Left renal cortex interstitium (tissue), 4 donors: ENCODE measurements around the gene DCLK1. TPM values are rescaled to one million over a fixed set of nuclear protein-coding genes. Genes with fewer than 3 reads are reported as not detected.

Experiments
- DNase-seq, 4 donors: peaks; one replicate each; pipeline ENCODE4 v3.0.0-alpha.2; 2013; ENCODE audit warnings: low read depth in 4 of 4, low spot score in 2 of 4, missing footprints in 1 of 4
- polyA plus RNA-seq, 4 donors: library from polyadenylated mRNA; unstranded; fragments of 120-200 nt; gene quantifications; one replicate each; pipeline ENCODE4 v1.2.1, GENCODE V29; 2013; ENCODE audit not compliant: insufficient read length in 4 of 4

The DCLK1 gene
- polyA plus RNA-seq, 4 donors: 4.9 to 7.1 (median 6.1) TPM

DNA sequence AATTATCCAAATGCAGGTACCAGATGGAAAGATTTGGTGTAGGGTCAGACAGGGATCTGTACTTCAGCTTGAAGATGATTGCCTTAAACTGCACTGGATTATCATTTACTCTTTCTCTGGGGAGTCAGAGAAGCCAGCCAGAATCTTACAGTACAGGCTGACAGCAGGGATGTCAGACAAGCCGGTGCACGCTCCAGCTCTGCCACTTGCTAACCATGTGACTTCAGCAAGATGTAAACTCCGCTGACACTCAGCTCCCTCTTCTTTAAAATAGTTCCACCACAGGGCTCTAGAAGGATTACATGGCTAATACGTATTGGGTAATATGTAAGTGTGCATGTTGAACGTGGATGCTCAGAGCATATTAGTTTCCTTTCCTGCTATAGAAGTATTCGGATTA, 403.3 kb downstream of the DCLK1 start:
- DNase-seq: no peak

GRCh38 chr13:35724446-35724845, 406.7 kb downstream of the DCLK1 start:
- no peak for DNase-seq

DNA sequence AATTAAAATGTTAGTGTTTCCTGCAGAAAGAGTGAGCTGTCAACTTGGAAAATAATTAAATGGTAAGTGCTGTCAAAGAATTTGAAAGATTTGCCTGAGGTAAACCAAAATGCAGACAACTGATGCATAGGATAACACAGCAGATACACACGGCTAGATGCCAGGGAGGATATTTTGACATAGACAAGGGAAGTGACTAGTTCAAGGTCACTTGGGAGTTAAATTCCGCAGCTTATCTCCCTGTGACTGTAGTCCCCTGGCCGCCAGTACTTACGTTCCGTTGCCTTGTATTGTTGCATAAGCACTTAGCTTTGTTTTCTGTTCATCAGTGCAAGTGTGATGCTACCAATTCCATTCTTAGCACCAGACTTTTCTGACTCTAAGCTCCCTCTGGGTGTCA, 407.4 kb downstream of the DCLK1 start:
- DNase-seq: no peak

GRCh38 chr13:35723053-35723461, 408.1 kb downstream of the DCLK1 start:
- DNase-seq: no peak

DNA sequence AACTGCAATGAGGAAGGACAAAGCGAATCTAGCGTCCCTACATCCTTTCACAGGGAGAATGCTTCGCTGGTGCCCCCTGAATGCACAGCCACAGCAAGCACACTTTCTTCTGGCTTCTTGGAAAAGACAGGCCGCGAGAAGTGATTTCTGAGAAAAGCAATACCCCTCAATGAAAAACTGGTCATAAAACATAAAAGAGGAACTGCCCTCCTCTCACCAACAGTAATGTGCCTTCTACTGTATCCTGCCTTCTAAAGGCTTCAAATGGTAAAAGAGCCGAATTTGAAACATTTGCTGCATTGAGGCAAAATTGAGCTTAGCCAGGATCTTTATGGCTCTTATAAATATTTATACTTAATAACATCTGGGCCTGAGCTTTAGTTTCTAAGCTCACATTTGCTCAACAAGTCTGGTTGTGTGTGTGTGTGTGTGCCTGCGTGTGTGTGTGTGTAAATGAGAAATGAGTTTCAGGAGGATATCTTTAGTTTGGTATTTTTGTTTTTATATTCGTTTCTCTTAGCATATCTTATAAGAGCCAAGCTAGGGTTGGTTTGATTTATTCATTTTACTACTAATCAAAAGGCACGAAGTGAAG, 408.6 kb downstream of the DCLK1 start:
- no peak for DNase-seq

GRCh38 chr13:35720690-35721554, 410.3 kb downstream of the DCLK1 start:
- DNase-seq: peak in 1 of 4 donors; percentile 43

DNA sequence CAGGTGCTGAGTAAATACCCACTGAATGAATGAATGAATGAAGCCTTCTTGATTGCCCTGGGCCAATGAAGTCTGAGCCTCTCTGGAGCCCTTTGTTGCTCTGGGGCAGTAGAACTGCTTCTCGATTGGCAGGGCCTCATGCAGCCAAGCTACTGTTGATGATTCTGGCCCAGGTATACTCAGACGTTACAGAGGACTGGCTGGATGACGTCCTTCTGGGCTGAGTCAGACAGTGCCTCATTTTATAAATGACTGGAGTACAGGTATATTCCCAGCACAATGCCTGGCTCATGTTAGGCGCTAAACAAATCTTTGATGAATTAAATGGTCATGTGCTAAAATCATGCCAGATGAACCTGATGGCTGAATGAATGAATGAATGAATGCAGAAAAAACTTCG, 410.9 kb downstream of the DCLK1 start:
- DNase-seq: no peak

Other genes with a start within 250 kb of the DCLK1 start
- gene SOHLH2, start 83.2 kb upstream of the DCLK1 start, polyA plus RNA-seq: 1 to 10 TPM; 1.1 to 3.6 (median 3.1) TPM
- 1 to 10 TPM; 3.6 to 6.1 (median 5.2) TPM for gene CCDC169, start 166.4 kb upstream of the DCLK1 start, polyA plus RNA-seq
- gene SPART, start 215.0 kb upstream of the DCLK1 start, polyA plus RNA-seq: 10 to 100 TPM; 71.4 to 95.4 (median 89.0) TPM